ACC112 (cell line): ENCODE data around the gene CEP131.
A peak's percentile ranks its signal among the peaks of the same experiment; 100 is the strongest.

Source experiments
- H2AFZ ChIP-seq: fragments of 200-600 bp; sonication (generic); one replicate; pipeline ENCODE4 v1.6.0; 2017; ENCODE audit warnings: antibody characterized with exemption, low read length; ENCODE audit not compliant: unreplicated experiment
- H3K27ac ChIP-seq: fragments of 200-600 bp; sonication (generic); 2 replicates; pipeline ENCODE4 v1.5.1; 2014; ENCODE audit warnings: low read depth, mild to moderate bottlenecking, antibody characterized with exemption, low read length, moderate library complexity
- H3K27me3 ChIP-seq: fragments of 200-600 bp; sonication (generic); 2 replicates; pipeline ENCODE4 v1.6.1; 2014; ENCODE audit warnings: mild to moderate bottlenecking, antibody characterized with exemption, low read length, moderate library complexity, mixed read lengths; ENCODE audit not compliant: insufficient read depth
- H3K36me3 ChIP-seq: fragments of 200-600 bp; sonication (generic); 2 replicates; pipeline ENCODE4 v1.6.1; 2016; ENCODE audit warnings: mild to moderate bottlenecking, antibody characterized with exemption, low read length, moderate library complexity, mixed read lengths; ENCODE audit not compliant: insufficient read depth
- H3K4me1 ChIP-seq: fragments of 200-600 bp; sonication (generic); one replicate; pipeline ENCODE4 v1.6.1; 2016; ENCODE audit warnings: low read length, mixed read lengths; ENCODE audit not compliant: insufficient read depth, unreplicated experiment, control insufficient read depth
- H3K4me3 ChIP-seq: fragments of 200-600 bp; sonication (generic); 2 replicates; pipeline ENCODE4 v1.5.1; 2014; ENCODE audit warnings: mild to moderate bottlenecking, low read depth, low read length
- H3K79me2 ChIP-seq: fragments of 200-600 bp; sonication (generic); one replicate; pipeline ENCODE4 v1.6.0; 2016; ENCODE audit warnings: low read length; ENCODE audit not compliant: control insufficient read depth, unreplicated experiment, insufficient read depth

The CEP131 gene

DNA sequence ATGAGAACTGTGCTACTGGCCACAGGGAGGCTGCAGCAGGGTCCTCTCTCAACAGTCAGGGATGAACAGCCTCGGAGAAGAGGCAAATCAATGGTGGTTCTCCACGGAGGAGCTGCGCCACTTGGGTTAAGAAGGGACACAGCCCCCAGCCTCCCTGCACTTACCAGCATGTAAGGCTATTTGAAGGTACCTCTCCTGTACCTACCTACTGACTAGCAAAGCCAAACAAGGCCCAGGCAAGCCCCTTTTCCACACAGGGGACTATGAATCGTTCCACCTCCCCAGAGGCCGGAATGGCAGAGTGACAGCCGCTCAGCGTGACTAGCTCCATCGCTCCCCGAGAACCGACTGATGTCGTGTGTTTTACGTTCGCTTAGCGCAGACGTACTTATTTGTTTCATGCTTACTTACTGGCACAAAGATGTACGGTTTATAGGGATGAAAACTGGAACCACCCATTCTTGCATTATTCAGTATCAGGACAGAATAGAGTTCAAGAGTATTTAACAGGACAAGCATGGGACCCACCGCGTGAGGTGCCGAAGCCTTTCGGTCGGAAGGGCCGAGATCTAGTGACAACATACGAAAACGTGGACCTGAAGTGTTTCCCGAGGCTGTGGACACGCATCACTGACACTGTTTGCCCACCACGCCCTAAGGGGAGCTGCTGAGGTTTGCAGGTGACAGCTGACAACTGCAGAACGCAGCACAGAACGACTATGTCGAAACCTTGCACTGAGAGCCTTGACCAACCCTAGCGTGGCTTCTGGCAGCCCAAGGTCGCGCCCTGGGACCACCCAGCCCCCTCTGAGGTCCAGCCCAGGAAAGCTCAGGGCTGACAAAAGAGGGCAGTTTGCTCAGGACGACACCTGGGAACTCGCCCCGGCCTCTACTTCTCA lies 15.1 kb upstream of the CEP131 start:
- Histone ChIP-seq H3K79me2 (peaks cover 47% of the 10 kb centered on the region), H3K4me1 (peaks cover 8% of the 10 kb centered on the region), H3K27ac (no peak overlapping the region), H3K27me3 (no peaks in the 10 kb centered on the region), H2AFZ (peak overlapping the region; percentile 78), H3K36me3 (peaks cover 3% of the 10 kb centered on the region; the same call in 1 of the 2 replicates), H3K4me3 (peak overlapping the region; percentile 94)

- Histone ChIP-seq H3K36me3 (peaks cover 3% of the 10 kb centered on the region; the same call in 1 of the 2 replicates), H2AFZ (no peak overlapping the region), H3K27me3 (no peaks in the 10 kb centered on the region), H3K4me3 (no peak overlapping the region), H3K79me2 (peaks cover 45% of the 10 kb centered on the region), H3K4me1 (peaks cover 8% of the 10 kb centered on the region), H3K27ac (no peak overlapping the region)
Observed at GRCh38 chr17:81236784-81237183, 14.0 kb upstream of the CEP131 start.

GRCh38 chr17:81235822-81236740 lies 13.3 kb upstream of the CEP131 start:
- no peak overlapping the region for H3K4me3 ChIP-seq
- no peak overlapping the region for H2AFZ ChIP-seq
- peaks cover 38% of the 10 kb centered on the region for H3K79me2 ChIP-seq
- H3K4me1 ChIP-seq, result peaks cover 8% of the 10 kb centered on the region
- H3K27ac ChIP-seq, result no peak overlapping the region
- no peaks in the 10 kb centered on the region for H3K36me3 ChIP-seq
- no peaks in the 10 kb centered on the region for H3K27me3 ChIP-seq

- Histone ChIP-seq H2AFZ (no peak overlapping the region), H3K4me1 (peaks cover 8% of the 10 kb centered on the region), H3K27ac (no peak overlapping the region), H3K79me2 (peaks cover 30% of the 10 kb centered on the region), H3K4me3 (no peak overlapping the region), H3K36me3 (no peaks in the 10 kb centered on the region), H3K27me3 (no peaks in the 10 kb centered on the region)
Observed at GRCh38 chr17:81234940-81235821, 12.4 kb upstream of the CEP131 start.

DNA sequence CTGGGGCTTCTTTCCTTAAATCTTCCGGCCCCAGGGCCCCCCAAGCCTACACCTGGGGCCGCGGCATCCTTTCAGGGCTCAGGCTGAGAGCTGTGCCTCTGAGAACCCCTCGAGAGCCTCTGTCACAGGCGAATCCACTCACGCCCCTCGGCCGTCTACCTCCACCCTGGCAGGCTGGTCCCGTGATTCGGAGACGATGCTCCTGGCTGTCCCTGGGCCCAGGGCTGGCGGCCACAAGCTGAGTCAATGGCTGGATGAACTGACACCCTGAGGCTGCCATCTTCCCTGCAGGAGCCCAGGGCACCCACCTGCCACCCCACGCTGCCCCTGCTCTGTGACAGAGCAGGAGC lies 11.7 kb upstream of the CEP131 start:
- peaks cover 23% of the 10 kb centered on the region for H3K79me2 ChIP-seq
- no peaks in the 10 kb centered on the region for H3K36me3 ChIP-seq
- H3K27ac ChIP-seq, result no peak overlapping the region
- no peak overlapping the region for H2AFZ ChIP-seq
- H3K4me3 ChIP-seq, result no peak overlapping the region
- peaks cover 8% of the 10 kb centered on the region for H3K4me1 ChIP-seq
- no peaks in the 10 kb centered on the region for H3K27me3 ChIP-seq

DNA sequence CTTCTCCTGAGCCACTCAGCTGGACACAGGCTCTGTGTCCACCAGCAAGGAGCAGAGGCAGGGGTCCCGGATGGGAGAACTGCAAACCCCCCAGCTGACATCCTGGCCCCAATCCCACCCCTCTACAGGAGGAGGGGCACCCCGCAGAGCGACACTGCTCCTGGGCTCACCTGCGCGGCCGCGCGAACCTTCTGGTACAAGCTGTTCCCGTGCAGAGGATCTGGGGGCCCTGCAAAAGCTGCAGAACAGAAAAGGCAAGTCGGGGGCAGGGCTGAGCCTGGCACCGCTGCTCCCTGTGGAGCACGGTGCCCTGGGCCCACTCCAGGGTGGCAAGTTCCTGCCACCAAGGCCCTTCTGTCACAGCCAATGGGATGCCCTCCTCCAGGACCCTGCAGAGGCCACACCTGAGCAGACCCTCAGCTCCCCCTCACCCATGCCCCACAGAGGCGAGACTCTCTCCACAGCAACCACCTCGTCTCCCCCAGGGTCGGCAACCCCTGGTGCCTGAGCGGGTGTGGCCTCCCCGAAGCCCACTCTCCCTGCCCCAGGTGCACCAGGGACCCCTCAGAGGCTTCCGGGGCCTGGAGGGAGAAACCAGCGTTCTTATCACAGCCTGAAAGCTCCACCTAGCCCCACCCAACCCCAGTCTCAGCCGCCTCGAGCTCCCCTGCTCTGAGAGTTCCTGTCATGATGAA lies 11.2 kb upstream of the CEP131 start:
- Histone ChIP-seq H3K36me3 (no peaks in the 10 kb centered on the region), H3K27ac (no peak overlapping the region), H3K27me3 (no peaks in the 10 kb centered on the region), H3K4me1 (peaks cover 8% of the 10 kb centered on the region), H2AFZ (no peak overlapping the region), H3K4me3 (no peak overlapping the region), H3K79me2 (peaks cover 22% of the 10 kb centered on the region)

DNA sequence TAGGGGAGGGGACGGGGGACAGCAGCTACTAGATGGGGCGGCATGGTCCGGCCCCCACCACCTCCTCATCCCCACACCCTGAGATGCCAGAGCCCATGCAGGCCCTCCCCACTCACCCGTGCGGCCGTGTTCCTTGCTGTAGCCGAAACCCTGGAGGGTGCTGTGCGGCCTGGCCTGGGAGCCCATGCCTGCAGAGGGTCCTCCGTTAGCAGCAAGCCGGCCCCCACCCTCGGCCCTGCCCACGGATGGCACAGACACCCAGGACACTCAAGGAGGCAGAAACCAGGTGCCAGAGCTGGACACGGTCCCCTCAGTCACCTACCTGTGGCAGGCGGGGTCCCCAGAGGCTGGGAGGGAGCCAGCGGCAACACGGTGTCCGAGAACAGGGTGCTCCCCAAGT lies 10.6 kb upstream of the CEP131 start:
- H3K27me3 ChIP-seq, result no peaks in the 10 kb centered on the region
- peaks cover 19% of the 10 kb centered on the region for H3K79me2 ChIP-seq
- no peak overlapping the region for H3K27ac ChIP-seq
- no peak overlapping the region for H3K4me3 ChIP-seq
- H3K4me1 ChIP-seq, result peaks cover 8% of the 10 kb centered on the region
- H3K36me3 ChIP-seq, result no peaks in the 10 kb centered on the region
- no peak overlapping the region for H2AFZ ChIP-seq

DNA sequence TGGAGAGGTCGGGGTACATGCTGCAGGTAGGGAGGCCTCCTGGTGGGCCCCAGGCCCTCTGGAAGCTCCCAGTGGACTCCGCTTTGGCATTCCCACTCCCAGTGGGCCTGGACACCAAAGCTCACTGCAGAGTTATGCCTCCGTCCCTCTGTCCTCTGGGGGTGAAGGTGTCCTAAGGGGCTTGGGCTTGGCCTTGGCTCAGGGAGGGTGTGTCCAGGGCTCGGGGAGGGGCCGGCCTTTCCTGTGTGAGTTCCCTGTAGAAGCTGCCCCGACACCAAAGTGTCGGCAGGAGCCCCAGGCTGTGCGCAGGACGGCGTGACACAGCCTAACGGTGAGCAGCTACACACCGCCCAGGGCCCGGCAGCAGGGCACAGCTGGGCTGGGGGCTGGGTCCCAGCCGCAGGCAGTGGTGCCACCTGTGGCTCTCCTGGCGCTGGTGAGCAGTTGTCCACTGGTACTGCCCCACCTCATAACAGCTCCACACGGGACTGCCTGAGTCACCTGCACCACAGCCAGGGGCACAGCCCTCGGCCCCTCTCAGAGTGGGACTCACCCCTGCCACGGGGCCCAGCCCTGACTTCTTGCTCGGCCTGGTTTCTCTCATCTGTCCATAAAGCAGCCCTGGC lies 10.0 kb upstream of the CEP131 start:
- peaks cover 13% of the 10 kb centered on the region for H3K79me2 ChIP-seq
- H3K27ac ChIP-seq, result no peak overlapping the region
- H2AFZ ChIP-seq, result no peak overlapping the region
- H3K27me3 ChIP-seq, result no peaks in the 10 kb centered on the region
- H3K4me3 ChIP-seq, result no peak overlapping the region
- peaks cover 4% of the 10 kb centered on the region for H3K4me1 ChIP-seq
- H3K36me3 ChIP-seq, result no peaks in the 10 kb centered on the region

DNA sequence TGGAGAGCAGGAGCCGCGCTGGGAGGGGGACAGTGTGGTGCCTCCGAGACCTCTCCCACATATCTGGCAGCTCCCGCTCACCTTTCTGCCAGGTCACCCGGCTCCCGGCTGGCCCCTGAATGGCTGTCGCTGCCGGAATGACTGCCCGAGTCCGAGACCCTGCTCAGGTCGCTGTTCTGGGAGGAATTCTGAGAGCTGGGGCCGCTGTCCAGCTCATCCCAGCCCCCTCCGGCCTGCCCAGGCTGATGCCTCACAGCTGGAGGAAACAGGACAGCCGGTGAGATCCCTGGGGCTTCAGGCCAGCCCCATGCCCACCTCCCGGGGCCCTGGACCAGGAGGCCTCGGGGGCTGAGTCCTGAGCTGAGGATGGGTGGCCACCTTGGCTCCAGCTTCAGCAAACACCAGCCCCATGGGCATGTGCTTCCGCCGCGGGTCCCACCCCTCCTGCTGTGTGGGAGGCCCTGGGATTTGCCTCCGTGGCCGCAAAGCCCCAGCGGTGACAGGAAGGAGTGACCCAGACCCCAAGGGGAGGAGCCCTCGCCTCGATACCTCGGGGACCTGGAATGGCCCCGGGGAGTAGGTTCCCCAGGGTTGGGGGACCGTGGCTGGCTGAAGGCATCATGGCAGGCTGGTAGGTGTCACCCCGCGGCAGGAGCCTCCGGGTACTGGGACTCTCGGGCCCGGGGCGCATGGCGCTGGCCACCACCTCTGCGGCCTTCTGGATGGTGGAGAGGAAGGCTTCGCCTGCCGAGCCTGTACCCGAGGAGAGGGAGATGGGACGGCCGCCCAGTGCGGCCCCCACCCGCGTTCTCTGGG lies 9.2 kb upstream of the CEP131 start:
- Histone ChIP-seq H3K79me2 (peaks cover 6% of the 10 kb centered on the region), H3K4me1 (no peaks in the 10 kb centered on the region), H3K36me3 (no peaks in the 10 kb centered on the region), H3K27me3 (no peaks in the 10 kb centered on the region), H3K4me3 (no peak overlapping the region), H2AFZ (no peak overlapping the region), H3K27ac (no peak overlapping the region)
